GM18870 (cell line): ENCODE data around the gene ABAT.

Source experiments
- ATAC-seq: cut with Tn5 transposase; IDR thresholded peaks from one replicate; pipeline ENCODE4 v1.9.1; 2021; ENCODE audit warnings: moderate library complexity; ENCODE audit not compliant: unreplicated experiment

The ABAT gene

DNA sequence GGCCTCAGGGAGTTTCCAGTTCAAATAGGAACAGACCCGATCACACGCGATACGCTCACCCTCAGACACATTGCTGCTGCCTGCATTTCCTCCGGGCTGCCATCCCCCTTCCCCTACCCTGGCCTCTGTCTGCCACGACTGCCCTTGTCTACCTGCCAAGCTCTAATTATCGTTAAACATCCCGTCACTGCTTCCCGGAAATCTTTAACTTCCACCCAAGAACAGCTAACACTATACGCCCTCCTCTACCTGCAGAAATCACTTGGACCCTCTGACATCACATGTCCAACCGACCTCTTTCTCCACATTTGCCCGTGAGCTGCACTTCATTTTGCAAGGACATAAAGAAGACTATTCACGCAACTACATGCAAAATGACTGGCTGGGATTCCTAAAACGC is 40.4 kb downstream of the ABAT start:
- no peak for ATAC-seq

DNA sequence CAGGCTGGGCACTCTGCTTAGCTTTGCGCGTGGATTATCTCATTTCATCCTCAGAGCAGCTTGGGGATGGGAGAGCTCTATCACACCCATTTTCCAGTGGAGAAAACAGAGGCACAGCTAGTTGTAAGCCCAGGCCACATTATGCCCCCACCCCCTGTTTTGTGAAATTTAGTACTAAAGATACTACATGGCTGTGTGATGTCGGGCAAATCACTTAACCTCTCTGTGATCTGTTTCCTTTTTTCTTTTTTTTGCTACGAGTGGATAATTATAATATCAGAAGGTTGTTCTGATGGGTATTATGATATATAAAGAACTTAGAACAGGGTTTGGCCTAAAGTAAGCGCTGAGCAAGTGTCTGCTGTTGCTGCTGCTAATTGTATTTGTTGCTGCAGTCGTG is 41.6 kb downstream of the ABAT start:
- ATAC-seq: no peak

DNA sequence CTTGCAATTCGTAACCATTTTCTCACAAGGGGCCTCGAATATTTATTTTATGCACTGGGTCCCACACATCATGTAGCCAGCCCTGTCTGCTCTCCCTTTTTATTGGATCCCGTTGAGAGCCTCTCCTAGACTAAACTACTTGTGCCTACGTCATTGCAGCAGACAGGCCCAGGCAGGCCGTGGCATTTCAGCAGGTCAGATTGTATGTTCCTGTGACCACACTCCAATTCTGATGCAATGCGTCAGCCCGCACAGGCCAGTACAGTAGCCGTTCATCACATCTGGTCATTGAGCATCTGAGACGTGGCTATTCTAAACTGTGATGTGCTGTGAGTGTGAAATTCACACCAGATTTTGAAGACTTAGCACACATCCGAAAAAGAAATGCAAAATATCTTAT is 42.2 kb downstream of the ABAT start:
- ATAC-seq: no peak

DNA sequence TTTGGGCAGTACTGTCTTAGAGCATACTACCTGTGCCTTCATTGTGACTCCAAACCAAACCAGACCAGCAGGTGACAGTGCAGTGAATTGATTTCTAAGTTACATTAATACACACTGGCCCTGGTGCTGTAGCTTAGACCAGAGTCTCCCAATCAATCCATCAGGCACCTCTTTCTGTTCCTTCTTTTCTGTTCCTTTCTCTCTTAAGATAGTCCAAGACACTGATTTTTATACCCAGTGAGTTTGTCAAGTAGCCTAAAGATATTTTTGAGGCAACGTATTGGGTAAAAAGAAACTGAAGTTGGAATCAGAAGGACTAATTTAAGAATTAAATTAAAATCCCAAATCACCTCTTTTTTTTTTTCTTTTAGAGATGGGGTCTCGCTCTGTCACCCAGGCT is 43.1 kb downstream of the ABAT start:
- ATAC-seq: no peak

DNA sequence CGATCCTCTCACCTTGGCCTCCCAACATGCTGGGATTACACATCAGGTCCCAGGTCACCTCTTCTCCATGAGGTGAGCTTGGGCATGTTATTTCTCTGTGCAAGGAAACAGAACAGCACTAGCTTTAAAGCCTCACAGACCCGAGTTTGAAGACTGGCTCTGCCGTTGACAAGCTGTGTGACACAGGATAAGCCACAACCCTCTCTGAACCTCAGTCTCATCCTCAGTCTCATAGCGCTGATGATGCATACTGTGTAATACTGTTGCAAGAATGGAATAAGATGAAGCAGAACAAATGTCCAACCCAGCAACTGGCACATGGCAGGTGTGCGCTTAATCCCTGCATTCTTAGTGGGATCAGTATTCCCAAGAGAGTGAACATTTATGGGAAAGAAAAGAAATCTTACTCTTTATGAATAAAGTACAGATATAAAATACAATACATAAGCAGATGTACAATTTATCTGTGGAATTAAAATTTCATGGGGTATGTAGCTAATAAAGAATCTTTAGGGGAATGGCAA is 43.5 kb downstream of the ABAT start:
- no peak for ATAC-seq

DNA sequence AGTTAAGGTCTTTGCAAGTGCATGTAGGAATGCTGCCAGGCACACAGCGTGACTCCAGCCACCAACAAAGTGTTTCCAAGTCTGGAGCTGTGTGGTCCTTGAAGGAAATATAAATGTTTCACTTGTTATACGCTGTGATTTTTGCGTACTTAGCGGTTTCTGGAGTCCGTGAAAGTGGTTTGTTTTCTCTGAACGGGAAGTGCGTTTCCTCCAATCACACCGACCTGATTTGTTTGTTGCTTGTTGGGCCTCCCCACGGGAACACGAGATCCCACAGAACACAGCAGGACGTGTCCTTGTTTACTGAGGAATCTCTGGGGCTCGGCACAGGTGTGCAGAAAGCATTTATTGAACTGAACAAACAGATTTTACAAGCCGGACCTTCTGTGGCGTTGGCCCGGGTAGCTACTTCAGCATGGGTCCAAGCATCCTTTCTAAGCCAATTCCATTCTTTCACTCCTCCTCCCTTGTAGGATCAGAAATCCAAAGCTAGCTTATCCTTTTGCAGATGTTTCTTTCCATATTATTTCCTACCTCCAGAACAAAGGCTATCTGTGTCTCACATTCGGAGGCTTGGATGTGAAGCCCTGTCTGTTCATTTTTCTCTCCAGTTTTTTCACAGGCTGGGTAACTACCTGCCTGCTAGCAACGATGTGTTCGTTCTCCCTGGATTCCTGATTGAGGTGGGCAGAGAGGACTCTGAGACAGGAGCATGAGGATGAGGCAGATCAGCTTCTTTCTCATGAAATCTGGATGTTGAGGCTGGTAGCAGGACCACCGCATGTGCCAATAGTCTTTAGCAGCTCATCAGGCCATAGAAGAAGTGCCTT is 44.6 kb downstream of the ABAT start:
- ATAC-seq: no peak

DNA sequence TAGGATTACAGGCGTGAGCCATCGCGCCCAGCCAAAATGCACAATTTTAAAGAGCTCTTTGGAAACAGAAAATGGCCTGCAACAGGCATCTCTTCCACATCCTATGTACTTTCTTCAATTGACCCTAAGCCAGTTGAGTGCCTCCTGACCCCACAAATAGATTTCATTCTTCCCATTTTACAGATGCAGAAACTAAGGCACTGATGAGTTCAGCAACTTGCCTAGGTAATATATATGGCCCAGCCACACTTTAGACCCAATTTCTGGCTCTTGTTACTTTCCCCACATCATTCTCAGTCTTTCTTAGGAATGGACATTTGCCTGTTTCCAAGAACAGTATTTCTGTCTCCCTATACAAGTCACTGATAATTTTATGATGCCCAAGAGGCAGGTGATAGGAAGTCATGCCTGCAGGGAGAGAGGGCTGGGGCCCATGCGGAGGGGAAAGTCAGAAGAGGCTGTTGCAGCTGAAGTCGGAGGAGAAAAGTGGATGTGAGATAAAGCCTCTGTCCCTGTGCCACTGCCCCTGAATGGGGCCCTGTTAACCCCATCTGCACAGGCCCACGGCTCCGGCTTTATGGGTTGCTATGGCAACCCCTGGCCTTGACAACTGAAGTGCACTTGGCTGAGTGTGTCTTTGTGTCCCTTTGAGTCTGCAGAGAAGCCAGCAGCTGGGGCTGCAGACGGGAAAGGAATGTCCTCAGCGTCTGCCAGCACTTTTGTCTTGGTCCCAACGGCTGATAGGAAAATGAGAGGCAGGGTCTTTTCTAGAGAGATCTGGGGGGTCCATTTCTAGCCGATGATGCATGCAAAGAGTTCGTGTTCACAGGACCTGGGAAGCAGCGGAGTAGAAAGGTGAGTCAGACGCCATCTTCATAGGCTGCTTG is 45.9 kb downstream of the ABAT start:
- no peak for ATAC-seq

DNA sequence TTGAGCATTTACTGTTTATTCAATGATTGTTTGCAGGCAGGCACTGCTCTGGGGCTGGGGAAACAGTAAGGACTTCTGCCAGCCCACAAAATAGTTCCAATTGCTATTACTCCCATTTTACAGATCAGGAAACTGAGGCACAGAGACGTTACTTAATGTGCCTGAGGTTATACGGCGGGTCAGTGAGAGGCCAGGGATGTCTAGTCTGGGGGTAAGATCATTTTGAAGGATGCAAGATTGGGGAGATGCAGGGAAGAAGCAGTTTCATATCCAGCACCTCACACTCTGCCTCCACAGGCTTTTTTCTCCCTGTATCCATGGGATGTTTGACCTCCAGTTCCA is 46.5 kb downstream of the ABAT start:
- no peak for ATAC-seq

DNA sequence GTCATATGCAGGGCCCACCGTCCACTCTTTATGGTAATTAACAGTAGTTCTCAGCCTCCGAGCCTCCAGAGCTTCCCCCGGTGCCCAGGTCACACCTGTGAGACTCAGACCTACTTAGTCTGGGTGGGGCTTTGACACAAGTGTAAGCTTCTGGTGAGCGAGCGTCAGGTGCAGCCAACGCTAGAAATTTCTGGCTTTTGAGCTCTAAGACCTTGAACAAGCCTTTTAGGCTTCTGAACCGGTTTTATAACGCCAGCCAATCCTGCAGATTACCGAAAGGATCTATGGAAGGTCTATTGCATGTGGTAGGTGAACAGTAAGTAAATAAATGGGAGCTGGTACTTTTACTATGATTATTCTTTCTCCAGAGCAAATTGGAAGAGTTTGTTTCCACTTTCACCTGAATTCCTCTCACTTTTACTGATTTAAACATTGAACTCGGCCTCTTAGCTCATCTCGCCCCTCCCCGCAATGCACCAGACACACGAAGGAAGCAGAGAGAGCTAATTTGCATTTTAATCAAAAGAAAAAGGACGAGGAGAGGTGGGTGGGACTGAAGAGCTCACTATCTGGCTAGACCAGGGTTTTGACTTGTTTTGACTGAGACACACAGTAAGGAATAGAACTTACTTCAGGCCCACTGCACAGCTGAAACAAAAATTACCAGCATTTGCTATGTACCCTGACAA is 47.1 kb downstream of the ABAT start:
- no peak for ATAC-seq

DNA sequence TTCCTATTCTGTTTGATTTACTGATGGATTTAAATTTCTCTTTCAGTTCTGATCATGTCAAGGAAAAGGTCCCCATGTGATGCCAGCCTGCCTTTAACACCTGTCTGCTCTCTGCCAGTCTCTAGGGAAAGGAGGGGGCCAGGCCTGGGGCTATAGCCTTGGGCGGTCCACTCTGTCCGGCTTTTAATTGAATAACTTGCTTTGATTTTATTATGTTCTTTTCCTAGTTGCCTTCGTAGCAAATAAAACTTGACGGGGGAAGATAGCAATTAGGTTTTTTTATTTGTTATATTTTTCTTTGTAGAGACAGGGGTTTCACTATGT is 47.6 kb downstream of the ABAT start:
- ATAC-seq: no peak

DNA sequence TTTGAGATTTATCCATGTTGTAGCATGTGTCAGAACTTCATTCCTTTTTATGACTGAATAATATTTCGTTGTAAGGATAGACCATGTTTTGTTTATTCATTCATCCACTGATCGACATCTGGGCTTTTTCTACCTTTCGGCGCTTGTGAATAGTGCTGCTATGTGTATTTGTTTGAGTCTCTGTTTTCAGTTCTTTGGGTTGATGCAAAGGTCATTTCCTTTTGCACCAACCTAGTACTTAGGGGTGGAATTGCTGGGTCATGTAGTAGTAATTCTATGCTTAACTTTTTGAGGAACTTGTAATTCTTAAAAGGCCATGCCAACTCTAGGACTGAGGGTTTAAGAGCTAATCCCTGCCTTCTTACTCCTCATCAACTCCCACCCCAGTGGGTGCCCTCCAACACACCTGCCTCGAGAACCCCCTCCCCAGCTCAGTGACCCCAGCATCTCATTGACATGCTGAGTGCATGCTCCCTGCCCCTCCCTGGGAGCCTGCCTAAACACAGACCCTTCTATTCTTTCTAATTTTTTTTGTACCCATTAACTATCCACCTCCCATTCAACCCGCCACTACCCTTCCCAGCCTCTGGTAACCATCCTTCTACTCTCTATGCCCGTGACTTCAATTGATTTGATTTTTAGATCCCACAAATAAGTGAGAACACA is 51.2 kb downstream of the ABAT start:
- no peak for ATAC-seq

DNA sequence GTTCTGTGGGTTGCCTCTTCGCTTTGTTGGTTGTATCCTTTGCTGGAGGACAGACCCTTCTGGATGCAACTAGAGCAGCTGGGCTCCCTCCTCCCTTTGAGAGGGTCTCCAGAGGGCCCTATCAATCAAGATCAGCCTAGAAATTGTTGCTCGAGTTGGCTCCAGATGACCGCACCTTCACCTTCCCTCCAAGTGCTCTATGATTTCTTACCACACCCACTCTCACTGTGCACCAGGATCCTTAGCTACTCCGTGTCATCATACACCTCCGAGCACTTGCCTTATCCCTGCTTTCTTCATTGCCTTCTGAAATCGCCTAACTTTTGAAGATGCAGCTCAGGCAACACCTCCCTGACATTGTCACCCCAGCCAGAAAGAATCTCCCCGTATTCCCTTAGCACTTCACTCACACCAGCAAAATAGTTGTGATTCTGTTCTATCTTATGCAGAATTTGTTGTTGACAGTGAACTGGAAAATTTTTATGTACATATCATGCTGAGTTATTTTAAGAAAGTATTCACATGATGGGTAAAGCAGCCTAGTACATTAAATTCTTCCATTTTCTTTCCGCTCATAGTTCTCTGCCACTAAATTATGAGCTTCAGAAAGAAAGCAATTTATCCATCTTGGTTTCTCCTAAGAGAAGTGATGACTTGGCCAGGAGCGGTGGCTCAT is 52.9 kb downstream of the ABAT start:
- ATAC-seq: no peak

DNA sequence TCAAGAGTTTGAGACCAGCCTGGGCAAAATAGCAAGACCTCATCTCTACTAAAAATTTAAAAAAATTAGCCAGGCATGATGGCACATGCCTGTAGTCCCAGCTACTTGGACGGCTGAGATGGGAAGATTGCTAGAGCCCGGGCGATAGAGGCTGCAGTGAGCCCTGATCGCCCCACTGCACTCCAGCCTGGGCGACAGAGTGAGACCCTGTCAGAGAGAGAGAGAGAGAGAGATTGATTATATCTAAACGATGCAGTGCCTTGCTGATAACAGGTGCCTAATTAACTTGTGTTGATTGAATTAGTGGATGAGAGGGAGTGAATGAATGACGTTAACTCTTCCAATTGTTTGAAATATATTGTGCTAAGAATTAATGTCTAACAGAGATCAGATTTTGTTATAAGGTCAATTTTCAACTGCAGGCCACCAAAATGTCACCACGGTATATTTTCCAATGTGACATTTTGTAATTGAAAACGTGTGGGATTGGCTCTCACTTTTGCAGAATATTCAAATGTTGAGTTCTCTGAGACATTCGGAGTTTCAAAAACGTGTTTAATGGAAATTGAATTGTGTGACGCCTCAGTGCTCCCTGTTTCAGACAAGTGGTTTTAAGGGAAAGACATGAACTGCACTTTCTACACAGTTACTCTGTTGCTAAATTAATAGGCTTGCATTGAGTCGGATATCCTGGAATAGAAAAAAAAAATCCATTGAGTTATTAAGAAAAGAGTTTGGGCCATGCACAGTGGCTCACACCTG is 53.6 kb downstream of the ABAT start:
- no peak for ATAC-seq

DNA sequence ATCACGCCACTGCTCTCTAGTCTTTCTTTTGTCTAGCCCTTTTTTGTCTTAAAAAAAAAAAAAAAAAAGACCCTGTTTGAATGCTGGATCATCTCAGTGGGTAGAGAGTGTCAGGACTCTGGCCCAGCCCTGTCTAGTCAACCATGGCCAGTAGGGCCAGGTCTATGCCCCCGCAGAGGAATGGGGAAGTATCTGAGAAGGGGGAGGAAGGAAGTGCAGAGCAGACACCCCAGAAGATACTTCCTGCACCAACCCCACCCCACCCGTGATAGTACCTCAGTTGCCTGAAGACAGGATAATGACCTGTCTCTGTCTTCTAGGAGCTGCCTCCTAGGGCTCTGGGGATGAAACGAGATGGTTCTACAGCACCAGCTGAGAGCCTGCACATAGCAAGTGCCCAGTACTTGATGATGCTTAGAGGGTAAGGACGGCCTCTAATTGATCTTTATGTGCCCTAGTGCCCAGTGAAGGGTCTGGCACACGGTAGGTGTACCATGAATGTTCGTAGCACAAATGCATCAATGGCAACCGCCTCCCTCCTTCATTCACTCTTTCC is 55.4 kb downstream of the ABAT start:
- ATAC-seq: no peak

DNA sequence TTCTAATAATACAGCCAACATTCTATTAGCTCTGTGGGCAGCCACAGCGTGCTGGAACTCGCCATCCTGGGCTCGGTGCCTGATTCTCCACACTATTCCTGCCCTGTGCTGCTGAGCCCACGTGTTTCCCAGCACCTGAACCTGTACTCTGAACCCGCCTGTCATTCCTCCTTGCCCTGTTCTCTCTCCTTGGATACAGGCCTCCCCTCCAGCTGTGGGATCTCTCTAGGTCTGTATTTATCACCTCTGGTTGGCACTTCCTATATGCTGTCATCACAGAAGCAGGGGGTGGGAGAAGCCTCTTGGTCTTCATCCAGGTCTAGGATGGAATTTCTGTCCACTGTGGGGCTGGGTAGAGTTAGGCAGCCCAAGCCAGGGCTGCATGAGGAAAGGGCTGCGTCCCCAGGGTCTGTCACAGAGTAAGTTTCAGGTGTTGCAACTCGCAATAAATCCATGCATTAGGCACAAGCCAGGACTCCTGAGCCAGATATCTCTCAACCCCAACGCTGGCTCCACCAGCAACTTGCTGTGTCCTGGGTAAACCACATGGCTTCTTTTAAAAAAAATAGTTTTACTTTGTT is 56.0 kb downstream of the ABAT start:
- no peak for ATAC-seq

DNA sequence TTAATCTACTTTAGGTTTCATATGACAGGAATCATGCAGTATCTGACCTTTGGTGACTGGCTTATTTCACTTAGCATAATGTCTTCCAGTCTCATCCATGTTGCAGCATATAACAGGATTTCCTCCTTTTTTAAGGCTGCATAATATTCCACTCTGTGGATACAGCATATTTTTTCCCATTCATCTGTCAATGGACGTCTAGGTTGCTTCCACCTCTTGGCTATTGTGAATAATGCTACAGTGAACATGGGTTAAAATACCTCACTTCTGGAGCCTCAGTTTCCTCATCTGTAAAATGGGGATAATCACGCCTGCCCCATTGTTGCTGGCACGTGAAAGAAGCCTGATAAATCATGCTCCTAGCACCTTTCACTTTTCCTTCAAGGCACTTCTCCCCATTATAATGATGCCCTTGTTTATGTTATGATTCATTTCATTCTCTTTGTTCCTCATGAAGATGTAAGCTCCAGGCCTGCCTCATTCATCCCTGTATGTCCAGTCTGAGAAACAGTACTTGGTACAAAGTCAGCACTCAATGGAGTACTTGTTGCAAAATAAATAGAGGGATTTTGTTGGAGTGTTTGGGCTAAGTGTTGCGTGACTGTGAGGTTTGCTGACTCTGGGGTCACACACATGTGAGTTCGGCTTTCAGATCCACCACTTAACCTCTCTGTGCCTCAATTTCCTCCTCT is 59.6 kb downstream of the ABAT start:
- ATAC-seq: no peak

DNA sequence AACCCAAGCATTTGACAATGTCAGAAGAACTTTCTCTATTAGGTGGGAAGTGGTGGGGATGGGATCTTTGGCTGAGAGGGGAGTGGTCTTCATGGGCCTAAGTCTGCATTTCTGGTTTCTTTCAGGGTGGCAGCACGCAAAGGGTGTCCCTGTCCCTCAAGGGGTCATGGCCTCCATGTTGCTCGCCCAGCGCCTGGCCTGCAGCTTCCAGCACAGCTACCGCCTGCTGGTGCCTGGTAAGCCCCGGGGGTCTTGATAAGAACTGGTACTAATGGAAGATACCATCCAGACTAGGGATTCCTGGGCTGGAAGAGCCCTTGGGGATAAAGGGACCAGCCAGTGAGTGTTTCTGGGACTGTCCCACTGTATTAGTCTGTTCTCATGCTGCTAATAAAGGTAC is 61.2 kb downstream of the ABAT start:
- no peak for ATAC-seq

DNA sequence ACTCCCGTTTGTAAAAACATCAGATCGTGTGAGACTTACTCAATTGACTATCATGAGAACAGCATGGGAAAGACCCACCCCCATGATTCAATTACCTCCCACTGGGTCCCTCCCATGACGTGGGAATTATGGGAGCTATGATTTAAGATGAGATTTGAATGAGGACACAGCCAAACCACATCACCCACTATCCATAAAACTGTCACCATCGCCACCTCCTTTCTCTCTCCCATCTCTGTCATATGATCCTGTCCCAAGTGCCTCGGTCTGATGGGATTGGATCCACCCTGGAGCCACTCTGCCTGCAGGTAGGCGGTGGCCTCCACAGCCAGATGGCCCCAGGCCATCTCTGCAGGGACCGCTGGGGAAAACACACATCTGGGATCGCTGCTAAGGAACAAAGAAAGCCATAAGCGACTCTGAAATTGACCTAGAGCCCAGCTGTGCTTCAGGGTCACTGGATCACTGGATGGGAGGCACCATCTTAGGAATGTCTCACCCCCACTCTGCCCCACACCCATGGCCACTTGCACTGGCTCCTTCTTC is 61.8 kb downstream of the ABAT start:
- no peak for ATAC-seq
